ENCODE results near the gene EPB41L4A.

The EPB41L4A gene

DNA sequence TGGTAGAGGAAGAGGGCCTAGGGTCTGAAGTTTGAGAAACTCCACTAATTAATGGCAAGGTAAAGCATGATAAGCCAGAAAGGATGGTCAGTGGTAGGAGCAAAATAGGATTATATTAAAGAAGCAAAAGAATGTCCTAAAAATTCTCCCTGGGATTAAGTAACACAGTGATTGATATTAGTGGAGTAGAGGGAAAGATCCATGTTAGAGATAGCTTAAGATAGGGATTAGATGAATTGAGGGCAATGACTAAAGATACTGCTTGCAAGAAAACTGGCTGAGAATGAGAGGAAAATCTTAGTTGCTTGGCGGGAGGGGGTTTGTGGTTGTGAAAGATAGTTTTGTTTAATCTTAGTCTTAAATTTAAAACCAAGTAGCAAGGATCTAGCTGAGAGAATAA is 255.6 kb downstream of the EPB41L4A start:
- Mint-ChIP-seq H3K4me3 (no peak overlapping the region), H3K4me1 (peaks cover 35% of the 10 kb centered on the region), H3K36me3 (ENCODE audit: insufficient read depth) (peaks cover 46% of the 10 kb centered on the region), H3K27me3 (no peaks in the 10 kb centered on the region), H3K27ac (ENCODE audit: low read depth) (peak overlapping the region; percentile 89), H3K9me3 (no peaks in the 10 kb centered on the region)
- ATAC-seq (replicated peaks; ENCODE audit: extremely low read depth, poor library complexity, severe bottlenecking) = no peak
- no peak for DNase-seq (ENCODE audit: low spot score in 2 of 2)

DNA sequence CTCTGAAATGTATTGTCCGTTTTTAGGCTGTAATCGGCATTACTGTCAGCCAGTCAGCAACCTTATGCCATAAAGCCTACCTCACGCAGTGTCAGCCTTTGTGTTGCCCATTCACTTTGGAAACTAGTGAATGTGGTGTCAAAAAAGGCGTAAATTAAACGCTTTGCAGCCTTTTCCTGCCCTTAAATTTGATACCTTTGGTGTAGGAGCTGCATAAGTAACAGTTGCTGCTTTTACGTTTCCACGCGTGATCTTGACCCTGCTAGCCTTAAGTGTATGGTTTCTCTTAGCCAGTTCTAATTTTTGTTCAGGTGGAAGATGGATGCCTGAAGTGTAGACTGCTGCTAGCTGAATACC is 257.7 kb downstream of the EPB41L4A start:
- peak overlapping the region; percentile 89 for H3K27ac Mint-ChIP-seq (ENCODE audit: low read depth)
- H3K36me3 Mint-ChIP-seq (ENCODE audit: insufficient read depth) = peaks cover 38% of the 10 kb centered on the region
- no peaks in the 10 kb centered on the region for H3K27me3 Mint-ChIP-seq
- ATAC-seq (replicated peaks; ENCODE audit: extremely low read depth, poor library complexity, severe bottlenecking) (peak; percentile 7), DNase-seq (ENCODE audit: low spot score in 2 of 2) (no peak)
- peaks cover 32% of the 10 kb centered on the region for H3K4me1 Mint-ChIP-seq
- no peaks in the 10 kb centered on the region for H3K9me3 Mint-ChIP-seq
- H3K4me3 Mint-ChIP-seq = peak overlapping the region; percentile 88

DNA sequence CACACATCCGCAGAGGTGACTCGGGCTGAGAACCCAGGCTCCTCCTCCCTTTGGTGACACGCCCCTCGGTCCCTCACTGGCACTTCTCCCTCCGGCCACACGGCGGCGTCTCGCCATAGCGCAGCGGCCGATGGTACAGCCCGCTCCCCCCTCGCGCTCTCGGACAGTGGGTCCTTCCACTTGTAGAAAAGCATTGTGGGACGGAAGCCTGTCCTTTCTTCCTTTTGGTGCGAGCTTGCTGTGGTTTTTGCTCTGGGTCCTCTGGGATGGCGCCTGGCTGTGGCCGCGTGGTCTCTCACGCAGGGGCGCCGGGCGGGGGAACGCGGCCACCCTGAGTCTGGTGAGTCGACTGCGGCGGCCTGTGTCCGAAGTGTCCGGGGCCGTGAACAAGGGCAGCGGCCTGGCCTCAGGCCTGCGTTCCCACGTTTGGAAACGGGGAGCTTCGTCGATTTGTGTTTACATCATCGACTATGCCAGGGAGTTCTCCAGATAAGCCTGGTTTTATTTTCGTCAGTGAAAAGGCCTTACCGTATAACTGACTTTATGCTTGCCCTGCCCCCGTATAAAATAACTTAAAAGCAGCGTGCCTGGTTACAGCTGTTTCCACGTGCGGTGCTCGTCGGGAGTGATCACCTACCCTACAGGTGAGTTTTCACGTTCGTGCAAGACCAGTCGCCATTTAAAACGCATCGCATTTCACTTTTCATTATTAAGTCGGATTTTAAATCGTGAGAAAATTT is 258.3 kb downstream of the EPB41L4A start:
- peak overlapping the region; percentile 89 for H3K27ac Mint-ChIP-seq (ENCODE audit: low read depth)
- peak overlapping the region; percentile 88 for H3K4me3 Mint-ChIP-seq
- H3K27me3 Mint-ChIP-seq = no peaks in the 10 kb centered on the region
- peak; percentile 86 for ATAC-seq (replicated peaks; ENCODE audit: extremely low read depth, poor library complexity, severe bottlenecking)
- peak; percentile 92 to 97 for DNase-seq (ENCODE audit: low spot score in 2 of 2)
- H3K36me3 Mint-ChIP-seq (ENCODE audit: insufficient read depth) = peaks cover 33% of the 10 kb centered on the region
- H3K9me3 Mint-ChIP-seq = no peaks in the 10 kb centered on the region
- H3K4me1 Mint-ChIP-seq = peaks cover 29% of the 10 kb centered on the region

DNA sequence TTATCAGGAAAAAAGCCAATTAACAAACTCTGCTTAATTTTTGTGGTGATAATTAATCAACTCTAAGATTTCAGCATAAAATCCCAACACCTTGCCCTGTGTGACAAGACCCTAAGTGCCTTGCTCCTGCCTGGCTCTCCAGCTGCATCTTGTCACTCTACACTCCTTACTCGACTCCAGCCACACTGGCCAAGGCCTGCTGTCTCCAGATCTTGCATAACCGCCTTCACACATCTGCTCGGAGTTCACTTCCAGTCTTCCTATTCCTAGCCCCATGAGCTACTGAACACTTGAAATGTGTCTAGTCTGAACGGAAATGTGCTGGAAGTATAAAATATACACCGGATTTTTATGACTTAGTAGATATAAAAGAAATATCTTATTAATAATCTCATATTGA is 259.6 kb downstream of the EPB41L4A start:
- Mint-ChIP-seq H3K4me1 (peaks cover 29% of the 10 kb centered on the region), H3K27me3 (no peaks in the 10 kb centered on the region), H3K9me3 (no peaks in the 10 kb centered on the region), H3K27ac (ENCODE audit: low read depth) (no peak overlapping the region), H3K36me3 (ENCODE audit: insufficient read depth) (peaks cover 26% of the 10 kb centered on the region), H3K4me3 (no peak overlapping the region)
- DNase-seq (ENCODE audit: low spot score in 2 of 2) (no peak), ATAC-seq (replicated peaks; ENCODE audit: extremely low read depth, poor library complexity, severe bottlenecking) (no peak)

DNA sequence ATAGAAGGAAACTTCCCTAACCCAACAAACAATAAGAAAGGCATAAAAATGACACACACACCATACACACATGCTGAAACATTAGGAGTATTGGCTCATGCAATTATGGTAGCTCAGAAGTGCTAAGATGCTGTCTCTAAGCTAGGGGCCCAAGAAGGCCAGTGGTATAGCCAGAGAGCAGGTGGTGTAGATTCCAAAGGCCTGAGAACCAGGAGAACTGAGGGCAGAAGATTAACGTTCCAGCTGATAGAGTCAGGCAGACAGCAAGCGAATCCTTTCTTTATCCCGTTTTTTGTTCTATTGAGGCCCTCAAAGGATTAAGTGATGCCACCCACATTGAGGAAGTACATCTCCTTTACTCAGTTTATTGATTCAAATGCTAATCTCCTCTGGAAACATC is 262.9 kb downstream of the EPB41L4A start:
- H3K4me1 Mint-ChIP-seq = peaks cover 7% of the 10 kb centered on the region
- peaks cover 6% of the 10 kb centered on the region for H3K36me3 Mint-ChIP-seq (ENCODE audit: insufficient read depth)
- H3K4me3 Mint-ChIP-seq = no peak overlapping the region
- no peak for DNase-seq (ENCODE audit: low spot score in 2 of 2)
- no peaks in the 10 kb centered on the region for H3K27me3 Mint-ChIP-seq
- no peak for ATAC-seq (replicated peaks; ENCODE audit: extremely low read depth, poor library complexity, severe bottlenecking)
- no peak overlapping the region for H3K27ac Mint-ChIP-seq (ENCODE audit: low read depth)
- no peaks in the 10 kb centered on the region for H3K9me3 Mint-ChIP-seq

DNA sequence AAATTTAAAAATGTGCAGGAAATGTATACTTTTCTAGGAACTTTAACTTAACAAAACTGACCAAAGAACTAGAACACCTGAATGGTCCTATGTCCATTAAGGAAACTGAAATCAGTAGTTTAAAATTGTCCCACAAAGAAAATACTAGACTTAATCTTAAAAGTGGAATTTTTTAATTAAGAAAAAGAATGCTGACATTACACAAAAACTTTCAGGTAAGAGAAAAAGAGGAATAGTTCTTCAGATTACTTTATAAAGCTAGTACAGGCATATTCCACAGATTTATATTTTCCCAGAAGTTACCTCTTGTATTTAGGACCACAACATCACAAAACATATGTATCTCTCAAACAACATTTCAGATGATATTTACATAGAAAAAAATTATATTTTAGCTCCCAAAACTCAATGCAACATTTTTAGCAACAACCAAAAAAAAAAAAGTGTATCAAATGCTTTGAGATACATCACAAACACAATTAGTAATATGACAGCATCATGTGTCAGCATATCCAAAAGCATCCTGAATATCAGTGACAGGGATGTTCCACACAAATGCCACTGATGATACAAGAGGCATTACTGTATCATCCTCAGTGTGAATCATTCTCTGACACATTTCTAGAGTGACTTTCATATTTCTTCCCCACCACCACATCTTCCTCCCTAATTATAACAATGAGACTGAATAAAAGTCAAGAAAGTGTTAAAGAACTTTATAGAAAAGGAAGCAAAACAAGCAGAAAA is 264.0 kb downstream of the EPB41L4A start:
- peaks cover 7% of the 10 kb centered on the region for H3K27me3 Mint-ChIP-seq
- H3K4me3 Mint-ChIP-seq = no peak overlapping the region
- no peaks in the 10 kb centered on the region for H3K4me1 Mint-ChIP-seq
- H3K9me3 Mint-ChIP-seq = no peaks in the 10 kb centered on the region
- no peak overlapping the region for H3K27ac Mint-ChIP-seq (ENCODE audit: low read depth)
- ATAC-seq (replicated peaks; ENCODE audit: extremely low read depth, poor library complexity, severe bottlenecking) = no peak
- DNase-seq (ENCODE audit: low spot score in 2 of 2) = no peak
- no peaks in the 10 kb centered on the region for H3K36me3 Mint-ChIP-seq (ENCODE audit: insufficient read depth)

DNA sequence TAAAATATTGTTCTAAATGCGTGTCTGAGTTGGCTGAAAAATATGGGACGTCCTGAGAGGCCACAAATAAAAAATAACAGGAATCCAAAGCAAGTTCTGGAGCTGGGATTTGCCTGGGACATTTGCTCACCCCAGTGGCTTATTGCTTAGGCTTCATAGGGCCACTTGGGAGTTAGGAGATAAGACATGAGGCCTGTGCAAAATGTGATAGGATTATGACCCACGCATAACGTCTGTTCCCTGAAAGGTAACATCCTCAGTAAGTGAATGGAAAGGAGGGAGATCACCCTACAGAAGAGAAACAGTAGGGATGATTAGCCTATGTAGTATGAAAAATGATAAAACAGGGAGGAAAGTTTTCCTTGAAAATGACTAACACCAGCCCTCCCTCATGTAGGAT is 269.4 kb downstream of the EPB41L4A start:
- H3K9me3 Mint-ChIP-seq = no peaks in the 10 kb centered on the region
- H3K4me1 Mint-ChIP-seq = no peaks in the 10 kb centered on the region
- ATAC-seq (replicated peaks; ENCODE audit: extremely low read depth, poor library complexity, severe bottlenecking) (no peak), DNase-seq (ENCODE audit: low spot score in 2 of 2) (no peak)
- H3K4me3 Mint-ChIP-seq = no peak overlapping the region
- no peaks in the 10 kb centered on the region for H3K36me3 Mint-ChIP-seq (ENCODE audit: insufficient read depth)
- no peak overlapping the region for H3K27ac Mint-ChIP-seq (ENCODE audit: low read depth)
- peaks cover 9% of the 10 kb centered on the region for H3K27me3 Mint-ChIP-seq

DNA sequence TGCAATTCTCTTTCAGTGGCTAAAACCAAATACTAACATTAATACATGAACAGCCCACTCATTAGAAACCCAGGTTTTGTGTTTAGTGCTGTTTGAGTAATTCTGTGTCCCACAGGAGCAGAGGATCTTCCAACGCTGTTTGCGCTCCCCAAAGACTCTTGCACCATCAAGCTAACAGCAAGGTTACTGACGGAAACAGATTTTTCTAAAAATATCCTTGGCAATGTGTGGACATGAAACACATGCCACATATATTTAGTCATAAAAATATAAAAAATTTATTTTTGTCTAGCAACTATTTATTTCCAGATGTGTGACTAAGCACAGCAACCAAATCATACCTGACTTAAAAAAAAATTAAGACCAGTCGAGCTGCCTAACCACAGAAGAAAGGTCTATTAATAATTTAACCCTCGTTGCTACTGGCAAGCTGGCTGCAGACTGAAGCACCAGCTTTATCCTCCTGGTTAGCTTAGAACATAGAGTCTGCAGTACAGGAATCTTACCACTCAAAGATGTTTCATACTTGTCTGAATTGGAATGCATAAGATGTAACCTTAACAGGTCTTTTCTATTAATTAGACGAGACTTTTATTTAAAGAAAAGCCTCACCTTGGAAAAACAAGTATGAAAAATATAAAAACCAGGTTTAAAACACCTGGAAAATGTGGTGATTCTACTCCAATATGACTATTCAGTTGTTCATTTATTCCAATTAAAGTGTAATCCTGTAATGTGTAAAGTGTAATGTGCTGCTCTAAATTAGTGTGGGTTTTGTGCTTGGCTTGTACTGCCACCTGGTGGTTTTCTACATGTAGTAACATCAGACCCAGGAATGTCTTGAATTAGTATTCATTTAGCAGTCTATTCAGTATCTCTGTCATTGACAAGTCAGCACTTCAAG is 272.5 kb downstream of the EPB41L4A start:
- peak; percentile 18 to 22 for DNase-seq (ENCODE audit: low spot score in 2 of 2)
- Mint-ChIP-seq H3K36me3 (ENCODE audit: insufficient read depth) (no peaks in the 10 kb centered on the region), H3K9me3 (no peaks in the 10 kb centered on the region), H3K27ac (ENCODE audit: low read depth) (no peak overlapping the region), H3K27me3 (peaks cover 19% of the 10 kb centered on the region), H3K4me1 (no peaks in the 10 kb centered on the region), H3K4me3 (no peak overlapping the region)
- ATAC-seq (replicated peaks; ENCODE audit: extremely low read depth, poor library complexity, severe bottlenecking) = no peak

DNA sequence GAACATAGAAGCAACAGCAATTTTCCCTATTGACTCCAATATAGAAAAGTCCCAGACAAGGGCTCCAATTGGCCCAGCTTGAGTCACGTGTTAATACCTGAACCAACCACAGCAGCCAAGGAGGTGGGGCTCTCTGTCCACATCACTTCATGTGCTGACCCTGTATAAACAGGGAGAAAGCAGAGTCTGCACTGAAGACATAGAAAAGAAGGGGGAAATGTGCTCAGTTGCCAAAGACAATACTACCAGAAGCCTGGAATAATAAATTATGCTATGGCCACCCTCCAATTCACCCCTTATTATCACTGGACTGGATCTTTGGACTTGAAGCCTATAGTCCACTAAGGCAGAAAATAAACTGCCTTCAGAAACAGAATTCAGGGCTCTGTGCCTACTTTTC is 275.4 kb downstream of the EPB41L4A start:
- no peak overlapping the region for H3K27ac Mint-ChIP-seq (ENCODE audit: low read depth)
- H3K4me1 Mint-ChIP-seq = no peaks in the 10 kb centered on the region
- H3K36me3 Mint-ChIP-seq (ENCODE audit: insufficient read depth) = no peaks in the 10 kb centered on the region
- ATAC-seq (replicated peaks; ENCODE audit: extremely low read depth, poor library complexity, severe bottlenecking) (no peak), DNase-seq (ENCODE audit: low spot score in 2 of 2) (no peak)
- no peak overlapping the region for H3K4me3 Mint-ChIP-seq
- H3K9me3 Mint-ChIP-seq = no peaks in the 10 kb centered on the region
- H3K27me3 Mint-ChIP-seq = peaks cover 16% of the 10 kb centered on the region

DNA sequence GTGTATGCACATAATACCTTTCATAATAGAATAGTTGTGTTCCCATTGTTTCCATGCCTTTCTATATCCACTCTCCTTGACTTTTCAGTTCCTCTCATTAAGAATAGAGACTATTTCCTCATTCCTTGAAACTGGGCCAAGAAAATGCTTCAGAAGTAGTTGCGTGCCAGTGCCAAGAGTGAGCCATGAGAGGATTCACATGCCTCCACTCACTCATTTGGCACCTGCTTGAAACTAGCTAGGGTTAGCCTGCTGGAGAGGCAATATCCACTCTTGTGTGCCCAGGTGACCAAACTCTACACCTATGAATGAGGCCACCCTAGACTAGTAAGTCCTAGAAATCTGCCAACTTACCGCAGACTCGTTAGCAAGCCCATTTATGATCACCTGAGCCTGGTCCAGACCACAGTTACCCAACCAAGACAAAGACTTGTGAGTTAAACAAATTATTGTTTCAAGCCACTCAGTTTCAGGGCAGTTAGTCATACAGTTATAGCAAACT is 276.3 kb downstream of the EPB41L4A start:
- H3K4me1 Mint-ChIP-seq = no peaks in the 10 kb centered on the region
- no peak for ATAC-seq (replicated peaks; ENCODE audit: extremely low read depth, poor library complexity, severe bottlenecking)

DNA sequence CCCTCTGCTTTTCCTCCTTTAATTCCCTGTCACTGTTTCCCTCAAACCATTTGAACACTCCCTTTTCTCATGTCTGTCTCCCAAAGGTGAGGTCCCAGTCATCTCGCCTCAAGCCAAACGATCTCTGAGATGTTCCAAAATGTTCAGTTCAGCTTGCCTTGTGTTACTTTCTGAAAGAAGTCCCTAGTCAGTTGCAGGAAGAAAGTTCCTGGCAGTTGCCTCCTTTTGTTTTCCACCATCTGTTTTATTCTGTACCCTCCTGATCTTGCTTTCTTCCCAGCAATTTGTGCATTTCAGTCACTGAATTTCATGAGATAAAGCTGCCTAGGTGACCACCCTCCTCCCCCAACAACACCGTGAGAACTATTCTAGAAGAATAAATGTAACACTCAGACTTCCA is 277.5 kb downstream of the EPB41L4A start:
- Mint-ChIP-seq H3K9me3 (no peaks in the 10 kb centered on the region), H3K4me3 (no peak overlapping the region), H3K27ac (ENCODE audit: low read depth) (no peak overlapping the region), H3K4me1 (no peaks in the 10 kb centered on the region), H3K27me3 (peaks cover 16% of the 10 kb centered on the region), H3K36me3 (ENCODE audit: insufficient read depth) (no peaks in the 10 kb centered on the region)
- DNase-seq (ENCODE audit: low spot score in 2 of 2) (no peak), ATAC-seq (replicated peaks; ENCODE audit: extremely low read depth, poor library complexity, severe bottlenecking) (no peak)

More for the DNA sequence above, 276.3 kb downstream of the EPB41L4A start:
- Mint-ChIP-seq H3K27me3 (peaks cover 16% of the 10 kb centered on the region), H3K9me3 (no peaks in the 10 kb centered on the region), H3K4me3 (no peak overlapping the region), H3K36me3 (ENCODE audit: insufficient read depth) (no peaks in the 10 kb centered on the region), H3K27ac (ENCODE audit: low read depth) (no peak overlapping the region)
- no peak for DNase-seq (ENCODE audit: low spot score in 2 of 2)

DNA sequence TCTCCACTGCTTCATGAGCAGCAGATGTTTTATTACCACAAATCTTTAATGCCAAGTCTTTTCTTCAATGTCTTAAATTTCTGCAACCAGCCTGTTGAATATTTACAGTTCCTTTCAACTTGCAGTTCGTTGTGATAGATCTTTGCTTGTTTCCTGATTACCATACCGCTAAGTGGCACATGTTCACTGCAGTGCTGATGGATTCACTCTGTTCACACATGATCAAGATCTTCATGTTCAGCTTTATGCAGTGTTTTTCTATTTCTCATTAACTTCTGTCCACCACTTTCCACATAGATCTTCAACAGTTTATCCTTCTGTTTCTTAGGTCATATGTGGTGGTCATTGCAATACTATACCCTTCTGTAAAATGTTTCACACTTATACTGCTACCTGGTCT is 280.6 kb downstream of the EPB41L4A start:
- Mint-ChIP-seq H3K9me3 (no peaks in the 10 kb centered on the region), H3K27ac (ENCODE audit: low read depth) (no peak overlapping the region), H3K36me3 (ENCODE audit: insufficient read depth) (no peaks in the 10 kb centered on the region), H3K4me1 (no peaks in the 10 kb centered on the region), H3K27me3 (peaks cover 24% of the 10 kb centered on the region), H3K4me3 (no peak overlapping the region)
- ATAC-seq (replicated peaks; ENCODE audit: extremely low read depth, poor library complexity, severe bottlenecking) = no peak
- no peak for DNase-seq (ENCODE audit: low spot score in 2 of 2)

Measured in central memory CD8-positive, alpha-beta T cell (primary cell).